CD4-positive, alpha-beta T cell treated with Interleukin-4 for 4 hours (primary cell): Measurements from ENCODE around the gene NNMT.
"Not testable (repeated sequence)": the region's sequence is repeated elsewhere in the genome, so short reads cannot be mapped to it uniquely, and the experiment has no call there.

ENCODE experiments used
- DNase-seq: peaks from one replicate; pipeline ENCODE4 v3.0.0-alpha.2; 2020

The NNMT gene

GRCh38 chr11:114314096-114314495 is 17.9 kb downstream of the NNMT start:
- no peak for DNase-seq

- no peak for DNase-seq
Measured at GRCh38 chr11:114315749-114316368, 19.7 kb downstream of the NNMT start.

GRCh38 chr11:114316980-114317786 is 21.0 kb downstream of the NNMT start:
- DNase-seq: no peak

- no peak for DNase-seq
Measured at GRCh38 chr11:114317787-114318137, 21.6 kb downstream of the NNMT start.

- DNase-seq: no peak
Measured at GRCh38 chr11:114318361-114318760, 22.2 kb downstream of the NNMT start.

GRCh38 chr11:114319716-114320328 is 23.6 kb downstream of the NNMT start:
- no peak for DNase-seq

- no peak for DNase-seq
Measured at GRCh38 chr11:114321621-114322257, 25.5 kb downstream of the NNMT start.

GRCh38 chr11:114322934-114323333 is 26.7 kb downstream of the NNMT start:
- DNase-seq: no peak

- DNase-seq: no peak
Measured at GRCh38 chr11:114326151-114326550, 30.0 kb downstream of the NNMT start.

- DNase-seq: no peak
Measured at GRCh38 chr11:114326776-114327175, 30.6 kb downstream of the NNMT start.

- no peak for DNase-seq
Measured at GRCh38 chr11:114330373-114330772, 34.2 kb downstream of the NNMT start.

- DNase-seq: peak; percentile 40
Measured at GRCh38 chr11:114340311-114341131, 44.3 kb downstream of the NNMT start.

- DNase-seq: not testable (repeated sequence)
Measured at GRCh38 chr11:114341667-114342066, 45.5 kb downstream of the NNMT start.

GRCh38 chr11:114342476-114342875 is 46.3 kb downstream of the NNMT start:
- DNase-seq: no peak

GRCh38 chr11:114343020-114343419 is 46.8 kb downstream of the NNMT start:
- no peak for DNase-seq

GRCh38 chr11:114343493-114343892 is 47.3 kb downstream of the NNMT start:
- DNase-seq: no peak

- DNase-seq: no peak
Measured at GRCh38 chr11:114344494-114344893, 48.3 kb downstream of the NNMT start.

GRCh38 chr11:114345575-114346222 is 49.5 kb downstream of the NNMT start:
- DNase-seq: no peak

GRCh38 chr11:114346709-114347141 is 50.5 kb downstream of the NNMT start:
- DNase-seq: peak; percentile 14

- peak; percentile 47 for DNase-seq
Measured at GRCh38 chr11:114348200-114349191, 52.3 kb downstream of the NNMT start.

GRCh38 chr11:114350022-114350421 is 53.8 kb downstream of the NNMT start:
- DNase-seq: no peak
